HG03097 (cell line): Measurements from ENCODE around the gene CACNA1C.

ENCODE experiments used
- ATAC-seq: cut with Tn5 transposase; IDR thresholded peaks from one replicate; pipeline ENCODE4 v1.9.1; 2021; ENCODE audit not compliant: unreplicated experiment, low FRiP score

Gene CACNA1C

GRCh38 chr12:2460051-2460670, 407.4 kb downstream of the CACNA1C start:
- ATAC-seq: no peak

GRCh38 chr12:2461046-2461445, 408.3 kb downstream of the CACNA1C start:
- no peak for ATAC-seq

GRCh38 chr12:2461645-2462044, 408.9 kb downstream of the CACNA1C start:
- ATAC-seq: no peak

GRCh38 chr12:2462087-2462486, 409.3 kb downstream of the CACNA1C start:
- no peak for ATAC-seq

- no peak for ATAC-seq
Measured at GRCh38 chr12:2463719-2464118, 410.9 kb downstream of the CACNA1C start.

GRCh38 chr12:2465681-2466080, 412.9 kb downstream of the CACNA1C start:
- ATAC-seq: no peak

- no peak for ATAC-seq
Measured at GRCh38 chr12:2466211-2466610, 413.4 kb downstream of the CACNA1C start.

GRCh38 chr12:2467447-2468195, 414.8 kb downstream of the CACNA1C start:
- no peak for ATAC-seq

GRCh38 chr12:2475984-2476383, 423.2 kb downstream of the CACNA1C start:
- no peak for ATAC-seq

- no peak for ATAC-seq
Measured at GRCh38 chr12:2477009-2477766, 424.4 kb downstream of the CACNA1C start.

- no peak for ATAC-seq
Measured at GRCh38 chr12:2479851-2480535, 427.2 kb downstream of the CACNA1C start.

- ATAC-seq: no peak
Measured at GRCh38 chr12:2481346-2481745, 428.6 kb downstream of the CACNA1C start.

GRCh38 chr12:2481951-2482350, 429.2 kb downstream of the CACNA1C start:
- no peak for ATAC-seq

GRCh38 chr12:2482938-2483660, 430.3 kb downstream of the CACNA1C start:
- no peak for ATAC-seq

- ATAC-seq: no peak
Measured at GRCh38 chr12:2483713-2484112, 430.9 kb downstream of the CACNA1C start.

GRCh38 chr12:2484141-2484776, 431.5 kb downstream of the CACNA1C start:
- no peak for ATAC-seq

GRCh38 chr12:2485681-2486080, 432.9 kb downstream of the CACNA1C start:
- no peak for ATAC-seq

- ATAC-seq: no peak
Measured at GRCh38 chr12:2486796-2487195, 434.0 kb downstream of the CACNA1C start.

GRCh38 chr12:2487278-2487677, 434.5 kb downstream of the CACNA1C start:
- ATAC-seq: no peak

- no peak for ATAC-seq
Measured at GRCh38 chr12:2488131-2488530, 435.3 kb downstream of the CACNA1C start.
